ENCODE data around the gene TBC1D2. TPM values are rescaled to one million over a fixed set of nuclear protein-coding genes. Genes with fewer than 3 reads are reported as not detected.

Gene TBC1D2
- total RNA-seq, 4 donors from 2014 or later: 4.9 to 9.8 (median 7.8) TPM

GRCh38 chr9:98302150-98302549 lies 46.7 kb upstream of the TBC1D2 start:
- H3K27ac ChIP-seq: no peak overlapping the region
- no peaks in the 10 kb centered on the region for H3K4me1 ChIP-seq
- TF ChIP-seq, protein P1, sequence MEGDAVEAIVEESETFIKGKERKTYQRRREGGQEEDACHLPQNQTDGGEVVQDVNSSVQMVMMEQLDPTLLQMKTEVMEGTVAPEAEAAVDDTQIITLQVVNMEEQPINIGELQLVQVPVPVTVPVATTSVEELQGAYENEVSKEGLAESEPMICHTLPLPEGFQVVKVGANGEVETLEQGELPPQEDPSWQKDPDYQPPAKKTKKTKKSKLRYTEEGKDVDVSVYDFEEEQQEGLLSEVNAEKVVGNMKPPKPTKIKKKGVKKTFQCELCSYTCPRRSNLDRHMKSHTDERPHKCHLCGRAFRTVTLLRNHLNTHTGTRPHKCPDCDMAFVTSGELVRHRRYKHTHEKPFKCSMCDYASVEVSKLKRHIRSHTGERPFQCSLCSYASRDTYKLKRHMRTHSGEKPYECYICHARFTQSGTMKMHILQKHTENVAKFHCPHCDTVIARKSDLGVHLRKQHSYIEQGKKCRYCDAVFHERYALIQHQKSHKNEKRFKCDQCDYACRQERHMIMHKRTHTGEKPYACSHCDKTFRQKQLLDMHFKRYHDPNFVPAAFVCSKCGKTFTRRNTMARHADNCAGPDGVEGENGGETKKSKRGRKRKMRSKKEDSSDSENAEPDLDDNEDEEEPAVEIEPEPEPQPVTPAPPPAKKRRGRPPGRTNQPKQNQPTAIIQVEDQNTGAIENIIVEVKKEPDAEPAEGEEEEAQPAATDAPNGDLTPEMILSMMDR (IDR thresholded peaks at IDR 0.05): no peak
- TF ChIP-seq POLR2A (IDR thresholded peaks at IDR 0.05) (no peak), EP300 (IDR thresholded peaks at IDR 0.05) (no peak), POLR2AphosphoS5 (IDR thresholded peaks at IDR 0.05) (no peak)
- no peak for ATAC-seq
- H3K4me3 ChIP-seq: no peak overlapping the region
- no peaks in the 10 kb centered on the region for H3K9me3 ChIP-seq
- no peaks in the 10 kb centered on the region for H3K36me3 ChIP-seq
- WGBS, 2 donors (ENCODE audit: low coverage in 1 of 2): 39% methylated on average over 3 to 4 of the region's 5 CpGs
- peaks cover 9% of the 10 kb centered on the region for H3K27me3 ChIP-seq

DNA sequence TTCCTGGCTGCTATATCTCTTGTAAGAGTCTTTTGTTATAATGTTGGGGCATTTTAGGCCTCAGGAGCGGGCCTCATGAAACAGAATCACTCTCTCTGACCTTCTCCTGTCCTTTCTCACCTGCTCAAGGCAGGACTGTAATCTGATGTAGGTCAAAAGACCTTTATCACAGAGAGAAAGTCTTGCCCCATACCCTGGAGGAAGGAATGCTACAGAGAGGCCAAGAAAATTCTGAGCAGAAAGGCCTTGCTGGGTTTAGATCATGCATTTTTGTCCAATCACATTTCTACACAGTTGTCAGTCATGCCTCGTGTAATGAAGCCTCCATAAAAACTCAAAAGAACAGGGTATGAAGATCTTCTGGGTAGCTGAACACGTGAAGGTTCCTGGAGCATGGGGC lies 45.2 kb upstream of the TBC1D2 start:
- ATAC-seq: no peak
- H3K27ac ChIP-seq: no peak overlapping the region
- peaks cover 9% of the 10 kb centered on the region for H3K27me3 ChIP-seq
- no peaks in the 10 kb centered on the region for H3K9me3 ChIP-seq
- no peaks in the 10 kb centered on the region for H3K36me3 ChIP-seq
- no peak overlapping the region for H3K4me3 ChIP-seq
- H3K4me1 ChIP-seq: no peaks in the 10 kb centered on the region
- WGBS, 2 donors (ENCODE audit: low coverage in 1 of 2): 75% methylated on average over 3 of the region's 3 CpGs; no CpG with 5 or more reads in 1 of the 2 donors
- TF ChIP-seq EP300 (IDR thresholded peaks at IDR 0.05) (no peak), POLR2AphosphoS5 (IDR thresholded peaks at IDR 0.05) (no peak), POLR2A (IDR thresholded peaks at IDR 0.05) (no peak)
- TF ChIP-seq, protein P1 (IDR thresholded peaks at IDR 0.05): no peak

- TF ChIP-seq POLR2A (IDR thresholded peaks at IDR 0.05) (no peak), POLR2AphosphoS5 (IDR thresholded peaks at IDR 0.05) (no peak), EP300 (IDR thresholded peaks at IDR 0.05) (no peak)
- TF ChIP-seq, protein P1 (IDR thresholded peaks at IDR 0.05): no peak
- peaks cover 13% of the 10 kb centered on the region for H3K27me3 ChIP-seq
- no peak overlapping the region for H3K27ac ChIP-seq
- ATAC-seq: no peak
- no peaks in the 10 kb centered on the region for H3K4me1 ChIP-seq
- H3K4me3 ChIP-seq: no peak overlapping the region
- H3K36me3 ChIP-seq: no peaks in the 10 kb centered on the region
- no peaks in the 10 kb centered on the region for H3K9me3 ChIP-seq
Observed at GRCh38 chr9:98298476-98298875, 43.0 kb upstream of the TBC1D2 start.

DNA sequence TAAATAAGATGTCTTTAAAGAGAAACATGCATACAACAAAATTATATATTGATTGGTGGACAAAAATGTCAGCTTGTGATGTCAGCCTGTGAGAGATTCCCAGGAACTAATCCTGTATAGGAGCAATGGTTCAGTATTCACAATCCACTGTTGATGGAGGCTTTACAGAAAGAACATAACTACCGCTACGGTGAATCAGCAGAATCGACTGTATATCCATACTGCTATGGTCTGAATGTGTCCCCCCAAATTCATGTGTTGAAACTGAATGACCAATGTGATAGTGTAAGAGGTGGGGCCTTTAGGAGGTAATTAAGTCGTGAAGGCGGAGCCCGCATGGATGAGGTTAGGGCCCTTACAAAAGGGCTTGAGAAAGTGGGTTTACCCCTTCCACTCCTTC lies 40.4 kb upstream of the TBC1D2 start:
- WGBS, 2 donors (ENCODE audit: low coverage in 1 of 2): 77 to 84% methylated on average over 4 to 6 of the region's 6 CpGs
- no peak for TF ChIP-seq POLR2A (IDR thresholded peaks at IDR 0.05)
- TF ChIP-seq, protein P1 (IDR thresholded peaks at IDR 0.05): no peak
- TF ChIP-seq POLR2AphosphoS5 (IDR thresholded peaks at IDR 0.05): no peak
- no peak for TF ChIP-seq EP300 (IDR thresholded peaks at IDR 0.05)
- no peak overlapping the region for H3K4me3 ChIP-seq
- H3K9me3 ChIP-seq: no peaks in the 10 kb centered on the region
- no peaks in the 10 kb centered on the region for H3K36me3 ChIP-seq
- H3K27ac ChIP-seq: no peak overlapping the region
- no peak for ATAC-seq
- H3K4me1 ChIP-seq: no peaks in the 10 kb centered on the region
- peaks cover 13% of the 10 kb centered on the region for H3K27me3 ChIP-seq

DNA sequence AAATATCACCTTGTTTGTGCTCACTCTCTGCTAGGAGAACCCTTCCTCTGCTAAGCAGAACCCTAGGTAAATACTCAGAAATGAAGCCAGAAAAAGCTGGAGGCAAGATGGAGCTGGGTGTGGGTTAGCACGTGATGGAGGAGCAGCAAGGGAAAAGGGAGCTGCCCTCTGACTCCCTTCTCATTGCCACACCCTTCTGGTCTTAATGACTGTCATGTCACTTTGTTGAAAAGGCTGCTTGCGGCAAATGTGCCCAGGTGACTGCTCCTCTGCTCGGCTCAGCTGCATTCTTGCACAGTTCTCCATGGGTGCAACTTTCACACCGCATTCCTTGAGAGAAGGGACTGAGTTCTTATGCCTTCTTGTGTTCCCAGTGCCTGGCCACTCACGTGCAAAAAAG lies 36.4 kb upstream of the TBC1D2 start:
- H3K4me1 ChIP-seq: no peaks in the 10 kb centered on the region
- no peak overlapping the region for H3K4me3 ChIP-seq
- no peak for TF ChIP-seq EP300 (IDR thresholded peaks at IDR 0.05)
- TF ChIP-seq POLR2AphosphoS5 (IDR thresholded peaks at IDR 0.05): no peak
- TF ChIP-seq, protein P1 (IDR thresholded peaks at IDR 0.05): no peak
- no peak for TF ChIP-seq POLR2A (IDR thresholded peaks at IDR 0.05)
- no peak for ATAC-seq
- H3K27ac ChIP-seq: no peak overlapping the region
- H3K27me3 ChIP-seq: peaks cover 4% of the 10 kb centered on the region
- H3K36me3 ChIP-seq: no peaks in the 10 kb centered on the region
- H3K9me3 ChIP-seq: no peaks in the 10 kb centered on the region
- WGBS, 2 donors (ENCODE audit: low coverage in 1 of 2): 30 to 74% methylated on average over 2 to 3 of the region's 5 CpGs

All from gastroesophageal sphincter (tissue), 4 donors.